D721Med (cell line): ENCODE data around the gene RPP38.

ENCODE experiments used
- DNase-seq: peaks from one replicate; pipeline ENCODE4 v3.0.0; 2011; ENCODE audit warnings: low spot score; ENCODE audit not compliant: insufficient read length
- FAIRE-seq: peaks from 2 replicates; lab custom pipeline; 2011; peaks lifted over from hg19 to GRCh38; lab: Jason Lieb, UNC
- CTCF ChIP-seq: IDR thresholded peaks from 2 replicates; pipeline ENCODE4 v1.5.1; 2012; ENCODE audit warnings: mild to moderate bottlenecking, control low read depth; ENCODE audit not compliant: insufficient read depth; ENCODE audit errors: missing control alignments

Gene RPP38

GRCh38 chr10:15122477-15123030 is 25.4 kb downstream of the RPP38 start:
- FAIRE-seq, result no peak
- no peak for DNase-seq
- no peak for TF ChIP-seq CTCF

- TF ChIP-seq CTCF, result no peak
- DNase-seq (no peak), FAIRE-seq (no peak)
Observed at GRCh38 chr10:15123749-15124184, 26.6 kb downstream of the RPP38 start.

GRCh38 chr10:15124190-15124589 is 27.0 kb downstream of the RPP38 start:
- DNase-seq (no peak), FAIRE-seq (no peak)
- no peak for TF ChIP-seq CTCF

GRCh38 chr10:15124908-15125307 is 27.8 kb downstream of the RPP38 start:
- TF ChIP-seq CTCF, result no peak
- DNase-seq, result no peak
- no peak for FAIRE-seq

GRCh38 chr10:15131330-15131729 is 34.2 kb downstream of the RPP38 start:
- no peak for TF ChIP-seq CTCF
- DNase-seq (no peak), FAIRE-seq (no peak)

GRCh38 chr10:15136129-15137035 is 39.2 kb downstream of the RPP38 start:
- FAIRE-seq (no peak), DNase-seq (no peak)
- TF ChIP-seq CTCF, result no peak

- TF ChIP-seq CTCF, result no peak
- DNase-seq, result no peak
- FAIRE-seq, result no peak
Observed at GRCh38 chr10:15137036-15137359, 39.8 kb downstream of the RPP38 start.
